ENCODE results near the gene PTPN22.

- TF ChIP-seq CTCF (IDR thresholded peaks at IDR 0.05) (no peak), POLR2AphosphoS5 (IDR thresholded peaks at IDR 0.05) (no peak), POLR2A (IDR thresholded peaks at IDR 0.05) (no peak), EP300 (IDR thresholded peaks at IDR 0.05) (no peak)
Observed at GRCh38 chr1:113792986-113793385, 78.5 kb downstream of the PTPN22 start.

Measured in sigmoid colon (tissue), 4 donors.